ENCODE measurements around the gene PIM1. TPM values are rescaled to one million over a fixed set of nuclear protein-coding genes. Genes with fewer than 3 reads are reported as not detected.
A peak's percentile ranks its signal among the peaks of the same experiment; 100 is the strongest.

The PIM1 gene
- total RNA-seq, 2 donors from 2014 or later = 4.8 to 35.3 TPM

DNA sequence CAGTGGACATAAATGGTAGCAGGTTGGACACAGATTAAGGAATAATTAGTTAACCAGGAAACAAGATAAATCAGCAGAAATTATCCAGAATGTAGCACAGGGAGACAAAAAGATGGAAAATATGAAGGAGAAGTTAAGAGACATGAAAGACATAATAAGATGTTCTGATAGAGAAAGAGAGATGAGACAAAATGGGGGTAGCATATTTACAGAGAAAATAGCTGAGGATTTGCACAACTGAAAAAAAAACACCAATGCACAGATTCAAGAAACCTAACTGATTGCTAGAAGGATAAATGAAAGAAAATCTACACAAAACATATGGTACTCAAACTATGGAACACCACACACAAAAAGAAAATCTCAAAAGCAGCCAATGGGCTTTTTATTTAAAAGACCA lies 53.0 kb downstream of the PIM1 start:
- no peak for DNase-seq (ENCODE audit: low spot score)
- Histone ChIP-seq H3K27ac (peak overlapping the region; percentile 38 to 41), H3K4me1 (replicated peaks) (no peaks in the 10 kb centered on the region), H3K27me3 (replicated peaks; ENCODE audit: insufficient read depth) (no peaks in the 10 kb centered on the region), H3K4me3 (peak overlapping the region; percentile 48 to 51), H3K9me3 (no peaks in the 10 kb centered on the region), H3K36me3 (no peaks in the 10 kb centered on the region)
- intact Hi-C loops (cut with DNase I) = no loop called here
- TF ChIP-seq POLR2A (IDR thresholded peaks at IDR 0.05) (no peak), POLR2AphosphoS5 (IDR thresholded peaks at IDR 0.05) (no peak)
- TF ChIP-seq, protein P1, sequence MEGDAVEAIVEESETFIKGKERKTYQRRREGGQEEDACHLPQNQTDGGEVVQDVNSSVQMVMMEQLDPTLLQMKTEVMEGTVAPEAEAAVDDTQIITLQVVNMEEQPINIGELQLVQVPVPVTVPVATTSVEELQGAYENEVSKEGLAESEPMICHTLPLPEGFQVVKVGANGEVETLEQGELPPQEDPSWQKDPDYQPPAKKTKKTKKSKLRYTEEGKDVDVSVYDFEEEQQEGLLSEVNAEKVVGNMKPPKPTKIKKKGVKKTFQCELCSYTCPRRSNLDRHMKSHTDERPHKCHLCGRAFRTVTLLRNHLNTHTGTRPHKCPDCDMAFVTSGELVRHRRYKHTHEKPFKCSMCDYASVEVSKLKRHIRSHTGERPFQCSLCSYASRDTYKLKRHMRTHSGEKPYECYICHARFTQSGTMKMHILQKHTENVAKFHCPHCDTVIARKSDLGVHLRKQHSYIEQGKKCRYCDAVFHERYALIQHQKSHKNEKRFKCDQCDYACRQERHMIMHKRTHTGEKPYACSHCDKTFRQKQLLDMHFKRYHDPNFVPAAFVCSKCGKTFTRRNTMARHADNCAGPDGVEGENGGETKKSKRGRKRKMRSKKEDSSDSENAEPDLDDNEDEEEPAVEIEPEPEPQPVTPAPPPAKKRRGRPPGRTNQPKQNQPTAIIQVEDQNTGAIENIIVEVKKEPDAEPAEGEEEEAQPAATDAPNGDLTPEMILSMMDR (IDR thresholded peaks at IDR 0.05) = no peak

Other genes starting within 250 kb of the PIM1 start
- gene PI16, start 215.4 kb upstream of the PIM1 start, total RNA-seq = 10 to 100 TPM in 1 of 2 donors, 1 to 10 TPM in 1; 7.9 to 18.0 TPM
- 100 to 1,000 TPM; 269 to 367 TPM for gene MTCH1, start 184.0 kb upstream of the PIM1 start, total RNA-seq
- 10 to 100 TPM in 1 of 2 donors, 1 to 10 TPM in 1; 3.4 to 17.9 TPM for gene FGD2, start 164.5 kb upstream of the PIM1 start, total RNA-seq
- gene TBC1D22B, start 87.6 kb downstream of the PIM1 start, total RNA-seq = 10 to 100 TPM; 10.7 to 27.0 TPM
- 1 to 10 TPM in 1 of 2 donors, under 1 TPM in 1; 0.50 to 7.3 TPM for gene TMEM217, start 88.0 kb downstream of the PIM1 start, total RNA-seq
- 10 to 100 TPM; 12.7 to 42.4 TPM for gene RNF8, start 183.8 kb downstream of the PIM1 start, total RNA-seq

All from prostate gland (tissue), 2 donors.